ENCODE measurements around the gene PNLIPRP1.

The PNLIPRP1 gene

DNA sequence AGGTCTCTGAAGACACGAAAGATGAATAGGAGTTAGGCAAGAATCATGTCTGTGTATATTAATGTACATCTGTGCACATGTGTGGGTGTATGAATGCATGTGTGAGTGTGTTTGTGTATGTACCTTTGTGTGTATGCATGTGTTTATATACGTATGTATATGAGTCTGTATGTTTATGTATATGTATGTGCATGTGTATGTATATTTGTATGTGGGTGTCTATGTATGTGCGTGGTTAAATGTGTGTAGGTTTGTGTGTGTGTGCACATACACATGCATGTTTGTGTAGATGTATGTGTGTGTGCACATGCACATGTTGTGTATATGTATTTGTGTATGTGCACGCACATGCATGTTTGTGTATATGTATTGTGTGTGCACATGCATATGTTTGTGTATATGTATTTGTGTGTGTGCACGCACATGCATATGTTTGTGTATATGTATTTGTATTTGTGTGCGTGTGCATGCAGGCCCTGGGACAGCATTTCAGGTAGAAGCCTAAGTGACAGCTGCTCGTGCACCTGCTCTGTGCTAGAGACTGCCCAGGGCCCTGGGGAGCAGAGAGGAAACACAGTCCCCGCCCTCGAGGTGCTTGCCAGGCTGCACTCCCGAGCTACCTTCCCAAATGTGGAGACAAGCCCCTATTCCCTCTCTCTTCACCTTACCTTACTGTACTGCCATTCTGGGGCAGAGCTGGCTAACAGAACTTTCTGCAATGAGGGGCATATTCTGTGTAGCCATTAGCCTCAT, 12.1 kb downstream of the PNLIPRP1 start:
- no peak for DNase-seq

DNA sequence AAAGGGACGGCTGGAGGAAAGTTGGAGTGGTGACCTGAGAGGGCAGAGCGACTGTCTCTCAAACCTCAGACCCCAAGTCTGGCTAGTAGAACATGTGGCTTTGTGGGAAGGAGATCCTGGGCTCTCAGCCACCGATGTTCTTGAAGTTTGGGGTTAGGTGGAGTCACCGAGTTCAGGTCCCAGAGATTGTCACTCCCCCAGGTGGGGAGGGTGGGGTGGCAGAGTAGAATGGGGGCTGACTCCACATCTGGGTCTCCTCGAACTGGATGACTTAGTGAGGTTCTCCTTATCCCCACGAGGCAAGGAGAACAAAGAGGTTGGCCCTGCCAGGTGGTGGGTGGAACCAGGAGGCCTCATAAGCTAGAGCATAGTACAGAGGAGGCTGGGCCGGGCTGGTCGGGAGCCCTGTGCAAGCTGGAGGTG, 15.3 kb downstream of the PNLIPRP1 start:
- no peak for DNase-seq

DNA sequence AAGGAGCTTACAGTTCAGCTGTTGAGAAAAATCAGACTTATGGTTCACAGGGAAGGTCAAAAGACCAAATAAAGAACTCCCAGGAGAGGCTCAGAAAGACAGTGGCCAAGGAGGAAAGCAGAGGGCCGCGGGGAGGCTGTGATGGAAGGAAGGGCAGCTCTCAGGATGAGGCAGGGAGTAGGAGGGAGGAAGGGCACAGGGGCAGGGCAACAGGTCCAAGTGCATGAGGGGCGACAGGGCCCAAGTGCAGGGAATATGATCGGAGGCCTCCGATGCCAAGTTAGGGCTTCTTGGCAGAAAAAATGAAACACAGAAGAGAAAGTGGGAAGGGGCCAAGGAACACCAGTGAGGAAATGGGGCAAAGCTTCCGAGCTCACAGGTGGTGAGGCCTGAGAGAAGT, 16.6 kb downstream of the PNLIPRP1 start:
- DNase-seq = no peak

DNA sequence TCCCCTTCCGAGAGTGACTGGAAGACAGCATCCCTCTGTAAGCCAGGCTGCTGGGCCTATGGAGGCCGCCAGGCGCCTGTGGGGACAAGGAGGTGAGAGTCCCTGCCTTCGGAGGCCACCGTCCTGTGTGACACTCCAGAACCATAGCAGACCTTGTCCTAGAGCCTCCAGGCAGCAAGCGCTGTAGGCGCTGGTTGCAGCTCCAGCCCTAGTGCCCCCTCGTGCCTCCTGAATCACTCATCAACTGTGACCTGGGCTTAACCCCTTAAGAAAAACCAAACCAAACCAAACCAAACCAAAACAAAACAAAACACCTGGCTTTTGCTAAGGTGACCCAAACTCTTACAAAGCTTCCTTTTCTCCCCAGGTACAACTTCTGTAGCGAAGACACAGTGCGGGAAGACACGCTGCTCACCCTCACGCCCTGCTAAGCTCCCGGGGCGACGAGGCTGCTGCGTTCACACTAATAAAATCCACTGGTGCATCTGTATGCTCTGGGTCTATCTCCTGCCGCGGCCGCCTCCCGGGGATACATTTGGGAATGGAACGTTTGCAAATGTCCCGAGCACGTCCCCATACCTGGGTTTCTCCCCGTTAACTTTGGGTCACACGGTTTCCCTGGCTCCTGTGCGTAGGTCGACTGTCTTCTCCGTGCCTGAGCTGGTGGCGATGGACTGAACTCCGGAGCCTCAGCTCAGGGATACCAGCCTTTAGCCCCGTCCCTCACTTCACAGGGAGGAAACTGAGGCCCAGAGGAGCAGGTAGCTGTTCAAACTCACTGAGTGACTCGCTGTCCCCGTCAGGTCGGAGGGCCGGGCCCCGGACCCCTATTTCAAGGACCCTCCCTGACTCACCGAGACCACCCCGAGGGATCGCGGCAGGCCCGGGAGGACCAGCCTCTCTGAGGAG, 18.2 kb downstream of the PNLIPRP1 start:
- no peak for DNase-seq

DNA sequence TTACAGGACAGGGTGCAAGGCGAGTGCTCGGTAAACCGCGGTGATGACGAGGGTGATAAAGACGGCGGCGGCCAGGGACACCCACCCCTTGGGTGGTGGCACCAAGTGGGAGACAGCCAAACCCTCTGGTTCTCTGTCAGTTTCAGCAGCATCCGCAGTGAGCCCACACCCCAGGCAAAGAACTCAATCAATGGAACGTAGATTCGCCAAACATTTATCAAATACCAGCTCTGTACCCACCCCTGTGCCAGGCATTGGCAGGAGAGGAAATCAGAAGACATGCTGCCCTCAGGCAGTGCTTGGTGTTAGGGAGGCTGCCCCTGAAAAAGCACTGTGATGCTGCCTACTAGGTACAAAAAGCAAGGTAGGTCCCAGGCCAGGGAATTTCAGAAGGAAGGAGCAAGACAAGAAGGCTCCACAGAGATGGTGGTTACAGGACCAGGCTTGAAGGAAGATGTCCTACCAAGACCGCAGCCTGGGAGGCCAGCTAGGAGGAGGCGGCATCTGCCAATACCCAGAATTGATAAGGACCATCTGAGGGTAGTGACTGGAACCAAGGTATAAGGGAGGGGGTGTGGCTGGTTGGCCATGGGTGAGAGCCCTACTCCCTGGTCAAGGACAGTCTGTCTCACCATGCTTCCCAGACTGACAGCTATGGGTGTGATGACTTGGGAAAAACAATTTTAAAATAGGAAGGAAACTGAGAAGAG, 19.8 kb downstream of the PNLIPRP1 start:
- DNase-seq = no peak

DNA sequence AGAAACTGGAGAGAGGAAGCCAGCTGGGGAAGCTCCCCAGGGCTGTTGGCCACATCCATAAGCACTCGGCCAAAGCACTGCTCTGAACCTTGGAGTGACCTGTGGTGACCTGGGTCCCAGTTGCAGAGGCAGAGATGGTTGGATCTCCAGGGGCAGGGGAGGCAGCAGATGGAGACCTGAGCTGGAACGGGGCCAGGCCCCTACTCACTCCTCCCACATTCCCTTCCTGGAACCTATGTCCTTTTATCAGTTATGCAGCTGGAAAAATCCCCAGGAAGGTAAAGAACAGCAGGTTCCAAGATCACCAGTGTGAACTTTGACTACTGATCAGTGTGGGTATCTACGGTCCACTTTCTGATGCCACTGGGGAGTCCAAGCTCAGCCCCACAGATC, 20.4 kb downstream of the PNLIPRP1 start:
- DNase-seq = no peak

DNA sequence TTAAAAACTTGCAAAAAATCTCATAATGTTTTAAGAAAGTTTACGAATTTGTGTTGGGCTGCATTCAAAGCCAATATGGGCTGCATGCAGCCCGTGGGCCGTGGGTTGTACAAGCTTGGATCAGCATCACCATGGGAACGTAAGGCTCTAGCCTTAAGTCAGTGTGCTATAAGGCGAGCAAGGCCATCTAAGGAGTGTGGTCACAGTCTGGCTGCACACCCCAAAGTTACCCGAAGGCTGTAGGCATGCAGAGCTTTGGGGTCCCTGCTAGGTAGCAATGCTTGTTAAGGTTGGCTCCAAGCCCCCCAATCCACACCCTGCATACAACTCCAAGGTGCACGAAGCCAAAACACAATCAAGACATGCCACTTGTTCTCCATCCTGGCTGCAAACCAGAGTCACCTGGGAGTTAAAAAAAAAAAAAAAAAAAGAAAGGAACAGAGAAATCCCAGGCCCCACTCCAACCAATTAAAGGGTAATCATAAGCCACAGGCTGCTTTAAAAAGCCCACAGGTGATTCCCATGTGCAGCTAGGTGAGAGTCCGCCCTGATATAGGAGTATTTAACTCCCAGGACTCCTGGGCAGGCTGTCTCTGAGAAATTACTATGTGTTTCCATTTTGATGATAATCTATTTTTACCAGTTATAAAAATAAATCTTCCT, 21.5 kb downstream of the PNLIPRP1 start:
- no peak for DNase-seq

DNA sequence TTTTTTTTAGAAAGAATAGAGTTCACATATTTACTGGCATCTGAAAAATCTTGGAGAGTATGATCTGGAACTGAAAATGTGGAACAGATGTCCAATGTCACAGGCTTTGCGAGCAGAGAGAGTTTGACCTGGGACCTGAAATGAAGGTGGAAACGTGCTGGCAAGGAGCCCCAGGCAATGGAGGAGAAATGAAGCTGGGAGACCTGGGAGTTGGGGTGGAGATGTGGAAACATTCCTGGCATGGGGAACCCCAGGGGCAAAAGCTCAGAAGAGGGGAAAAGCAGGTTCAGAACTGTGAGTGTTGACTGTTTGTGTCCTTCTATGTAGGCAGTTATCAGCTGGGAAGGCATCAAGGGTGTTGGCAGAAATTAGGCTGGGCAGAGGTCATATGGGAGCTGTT, 22.7 kb downstream of the PNLIPRP1 start:
- DNase-seq = no peak

DNA sequence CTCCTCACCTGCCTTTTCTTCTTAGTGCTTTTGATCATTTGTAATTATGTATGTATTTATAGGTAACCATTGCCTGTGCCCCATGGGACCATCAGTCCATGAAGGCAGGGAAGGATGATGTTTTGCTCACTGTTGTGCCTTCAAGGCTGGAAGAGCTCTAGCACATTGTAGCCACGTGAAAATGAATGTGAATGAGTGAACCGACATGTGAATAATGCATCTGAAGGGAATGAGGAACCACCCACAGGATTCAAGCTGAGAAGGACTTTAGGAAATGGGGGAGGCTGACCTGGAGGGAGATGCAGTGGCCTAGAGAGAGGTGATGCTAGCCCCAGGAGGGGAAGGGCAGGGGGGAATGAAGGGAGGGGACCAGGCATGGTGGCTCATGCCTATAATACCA, 24.0 kb downstream of the PNLIPRP1 start:
- no peak for DNase-seq

DNA sequence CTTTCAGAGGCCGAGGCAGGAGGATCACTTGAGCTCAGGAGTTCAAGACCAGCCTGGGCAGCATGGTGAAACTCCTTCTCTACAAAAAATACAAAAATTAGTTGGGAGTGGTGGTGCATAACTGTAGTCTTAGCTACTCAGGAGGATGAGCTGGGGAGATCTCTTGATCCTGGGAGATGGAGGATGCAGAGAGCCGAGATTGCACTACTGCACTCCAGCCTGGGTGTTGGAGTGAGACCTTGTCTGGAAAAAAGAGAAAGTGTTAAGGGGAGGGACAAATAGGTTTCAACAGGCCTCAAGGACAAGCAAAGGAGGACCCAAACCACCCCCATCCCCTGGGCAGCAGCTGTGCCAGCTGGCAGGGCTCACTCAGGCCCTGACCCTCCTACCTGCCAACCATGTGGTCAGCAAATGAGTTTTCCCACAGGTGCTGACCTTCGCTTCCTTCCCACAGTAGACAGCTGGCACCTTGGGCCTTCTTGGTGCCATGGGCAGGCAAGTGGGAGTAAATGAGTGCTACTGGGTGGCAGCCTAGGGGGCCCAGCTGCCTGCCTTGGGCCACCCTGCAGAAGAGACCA, 24.5 kb downstream of the PNLIPRP1 start:
- no peak for DNase-seq

DNA sequence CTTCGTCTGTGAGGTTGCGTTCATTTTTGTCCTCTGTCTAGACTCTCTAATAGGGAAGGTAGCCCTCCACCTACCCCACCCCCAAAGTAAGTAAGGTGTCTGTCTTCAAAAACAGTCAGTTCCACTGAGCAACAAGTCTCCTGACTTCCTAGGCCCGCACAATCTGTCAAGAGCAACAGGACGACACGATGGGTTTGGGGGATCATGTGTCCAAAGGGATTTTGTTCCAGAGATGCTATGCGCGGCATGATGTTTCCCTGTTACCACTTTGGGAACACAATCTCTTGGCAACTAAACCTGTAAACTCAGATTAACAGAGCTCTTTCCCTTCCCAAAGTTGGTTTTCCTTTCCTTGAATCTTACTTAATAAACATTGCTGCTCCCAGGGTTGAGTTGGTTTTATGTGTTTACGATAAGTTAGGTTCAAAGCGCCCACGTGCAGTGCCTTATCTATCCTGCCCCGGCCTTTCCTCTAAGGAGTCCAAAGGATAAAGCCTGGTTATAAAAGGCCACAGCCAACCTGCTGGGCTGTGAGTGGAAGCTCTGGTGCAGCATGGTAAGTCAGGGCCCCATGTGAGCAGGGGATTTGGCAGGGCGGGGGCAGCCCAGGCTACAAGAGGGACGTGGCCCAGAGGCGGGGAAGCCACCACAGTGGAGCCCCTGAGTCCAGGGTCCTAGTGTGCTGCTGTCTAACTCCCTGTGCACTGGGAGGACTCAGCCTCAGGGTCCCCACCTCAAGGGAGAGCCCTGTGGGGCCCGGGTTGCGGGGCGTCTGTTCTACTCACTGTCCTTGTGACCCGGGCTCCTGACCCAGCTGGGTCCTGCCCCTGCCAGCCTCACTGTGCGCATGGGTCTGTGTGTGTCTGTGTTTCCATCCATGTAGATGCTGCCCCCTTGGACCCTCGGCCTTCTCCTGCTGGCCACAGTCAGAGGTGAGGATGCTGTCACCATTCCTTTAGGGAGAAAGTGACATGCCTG, 30.0 kb downstream of the PNLIPRP1 start, which contains the start of gene PNLIPRP2:
TSS of gene PNLIPRP2 (plus strand) at position 531 of the 978 bp plus-strand sequence.
- DNase-seq = no peak

DNA sequence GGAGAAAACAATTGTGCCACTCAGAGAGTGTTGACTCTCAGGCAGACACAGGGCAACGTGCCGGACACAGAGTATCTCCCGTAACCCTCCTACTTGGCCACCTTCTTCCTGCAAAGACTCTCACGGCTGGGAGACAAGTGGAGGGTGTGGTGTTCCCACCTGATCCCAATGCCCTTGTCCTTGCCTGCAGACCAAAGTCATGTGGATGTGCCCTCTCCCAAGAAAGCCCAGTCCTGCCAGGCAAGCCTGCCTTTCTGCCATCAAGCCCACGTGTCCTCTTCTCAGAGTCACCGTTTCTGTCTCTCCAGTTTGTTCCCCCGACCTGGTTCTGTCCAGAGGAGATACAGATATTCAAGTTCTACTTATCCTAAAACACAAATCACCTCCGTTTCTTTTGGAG, 30.7 kb downstream of the PNLIPRP1 start:
- DNase-seq = no peak

DNA sequence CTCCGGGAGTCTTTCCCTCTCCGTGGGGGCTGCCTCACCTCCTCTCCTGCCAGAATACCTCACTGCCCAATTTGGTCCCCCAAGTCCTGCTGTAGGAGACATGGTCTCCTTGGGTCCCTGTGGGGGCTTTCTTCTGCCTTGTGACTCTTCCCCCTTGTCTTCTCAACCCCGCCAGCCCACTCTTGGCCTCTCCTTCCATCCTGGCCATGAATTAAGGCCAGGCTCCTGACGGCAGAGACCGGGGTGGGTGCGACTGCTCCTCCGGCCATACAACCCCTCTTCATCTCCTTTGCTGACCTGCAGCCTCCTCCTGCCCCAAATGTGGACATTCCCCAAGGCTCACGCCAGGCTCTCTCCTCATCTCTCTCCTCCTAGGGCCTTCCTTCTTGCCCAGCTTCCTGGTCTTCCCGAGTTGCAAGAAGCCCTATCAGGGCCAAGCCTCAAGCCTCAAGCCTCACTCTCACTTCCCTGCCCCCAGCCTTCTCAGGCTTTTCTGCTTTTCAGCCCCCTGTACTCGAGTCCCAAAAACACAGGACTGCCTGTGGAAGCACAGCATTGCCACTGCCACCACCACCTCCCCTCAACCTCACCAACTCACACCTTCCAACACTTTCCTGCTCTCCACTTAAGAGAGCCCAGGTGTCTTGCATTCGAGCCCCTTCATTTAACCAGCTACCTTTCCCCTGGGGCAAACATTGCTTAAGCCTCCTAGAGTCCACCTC, 31.3 kb downstream of the PNLIPRP1 start:
- no peak for DNase-seq

DNA sequence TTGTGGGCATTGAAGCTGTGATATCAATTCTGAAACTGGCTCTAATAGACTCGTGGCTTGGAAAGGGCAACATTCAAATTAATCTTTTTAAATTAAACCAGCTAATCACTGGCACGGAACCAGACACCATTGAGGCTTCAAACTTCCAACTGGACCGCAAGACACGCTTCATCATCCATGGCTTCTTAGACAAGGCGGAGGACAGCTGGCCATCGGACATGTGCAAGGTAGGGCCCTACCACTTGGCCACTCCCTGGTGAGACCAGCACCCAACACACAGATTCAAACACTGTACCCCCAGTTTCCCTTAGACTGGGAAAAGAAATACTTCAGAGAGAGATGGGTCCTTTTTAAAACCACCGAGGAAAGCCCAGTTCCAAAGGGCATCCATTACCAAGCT, 35.1 kb downstream of the PNLIPRP1 start:
- no peak for DNase-seq

DNA sequence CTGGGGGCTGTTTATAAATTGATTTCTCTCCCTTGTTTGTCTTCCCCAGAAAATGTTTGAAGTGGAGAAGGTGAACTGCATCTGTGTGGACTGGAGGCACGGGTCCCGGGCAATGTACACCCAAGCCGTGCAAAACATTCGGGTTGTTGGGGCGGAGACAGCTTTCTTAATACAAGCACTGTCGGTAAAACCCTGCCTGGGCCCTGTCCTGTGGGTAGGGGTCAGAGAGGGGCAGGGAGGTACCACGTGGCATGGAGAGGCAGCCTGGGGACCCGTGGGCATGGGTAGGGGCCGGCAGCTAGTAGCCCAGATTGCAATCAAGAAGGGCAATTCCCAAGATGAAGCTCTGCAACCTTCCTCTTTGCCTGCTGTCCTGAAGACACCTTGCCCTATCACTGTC, 36.1 kb downstream of the PNLIPRP1 start:
- no peak for DNase-seq

DNA sequence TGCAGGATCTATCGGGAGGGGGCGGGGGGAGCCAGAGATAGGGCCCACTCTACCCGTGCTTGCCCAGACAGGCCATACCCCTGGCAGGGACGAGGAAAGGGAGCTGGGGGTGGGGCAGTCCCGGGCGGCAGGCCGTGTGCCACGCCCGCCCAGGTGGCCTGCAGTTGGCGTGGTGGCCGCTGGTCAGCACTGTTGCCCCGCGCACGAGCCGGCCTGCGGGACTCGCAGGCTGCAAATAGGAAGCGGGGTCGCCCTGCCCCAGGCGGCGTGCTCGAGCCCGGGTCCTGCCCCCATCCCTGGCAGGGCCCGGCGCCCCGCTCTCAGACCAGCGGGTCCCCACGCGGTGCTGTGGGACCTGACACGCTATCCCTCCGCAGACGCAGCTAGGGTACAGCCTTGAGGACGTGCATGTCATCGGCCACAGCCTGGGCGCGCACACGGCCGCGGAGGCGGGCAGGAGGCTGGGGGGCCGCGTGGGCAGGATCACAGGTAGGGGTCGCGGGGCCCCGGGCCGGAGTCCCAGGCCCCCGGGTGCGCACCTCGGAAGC, 36.7 kb downstream of the PNLIPRP1 start:
- DNase-seq = no peak

DNA sequence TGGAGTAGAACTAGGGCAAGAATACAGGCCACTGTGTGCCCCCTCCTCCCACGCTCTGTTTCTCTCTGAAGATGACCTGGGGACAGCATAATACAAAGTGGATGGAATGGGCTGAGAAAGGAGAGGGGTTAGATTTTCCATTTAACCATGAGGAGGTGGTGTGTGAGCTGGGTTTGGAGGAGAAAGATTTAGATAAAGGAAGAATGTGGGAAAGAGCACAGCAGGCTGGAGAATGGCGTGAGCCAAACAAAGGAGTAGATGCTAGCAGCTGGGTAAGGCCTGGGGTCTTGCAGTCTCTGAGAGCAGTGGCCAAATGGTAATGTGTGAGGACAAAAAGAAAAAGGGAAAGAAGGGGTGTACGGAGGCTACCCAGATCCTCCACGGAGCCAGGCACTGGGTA, 38.6 kb downstream of the PNLIPRP1 start:
- DNase-seq = no peak

DNA sequence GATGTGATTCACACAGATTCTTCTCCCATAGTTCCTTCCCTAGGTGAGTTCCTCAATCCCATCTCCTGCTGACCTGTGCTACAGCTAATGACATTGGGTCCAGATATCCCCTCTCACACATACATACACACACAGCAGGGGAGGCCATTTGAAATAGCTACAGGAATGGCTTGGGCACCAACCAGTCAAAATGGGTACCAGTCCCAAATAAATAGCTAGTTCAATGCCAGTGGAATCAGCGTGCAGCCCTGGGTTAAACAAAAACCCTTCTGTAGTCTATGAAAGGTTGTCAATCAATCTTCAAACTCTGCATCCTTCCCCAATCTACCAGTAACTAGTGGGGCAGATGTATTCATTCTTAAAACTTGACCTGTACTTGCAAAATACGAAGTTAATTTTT, 39.3 kb downstream of the PNLIPRP1 start:
- no peak for DNase-seq

DNA sequence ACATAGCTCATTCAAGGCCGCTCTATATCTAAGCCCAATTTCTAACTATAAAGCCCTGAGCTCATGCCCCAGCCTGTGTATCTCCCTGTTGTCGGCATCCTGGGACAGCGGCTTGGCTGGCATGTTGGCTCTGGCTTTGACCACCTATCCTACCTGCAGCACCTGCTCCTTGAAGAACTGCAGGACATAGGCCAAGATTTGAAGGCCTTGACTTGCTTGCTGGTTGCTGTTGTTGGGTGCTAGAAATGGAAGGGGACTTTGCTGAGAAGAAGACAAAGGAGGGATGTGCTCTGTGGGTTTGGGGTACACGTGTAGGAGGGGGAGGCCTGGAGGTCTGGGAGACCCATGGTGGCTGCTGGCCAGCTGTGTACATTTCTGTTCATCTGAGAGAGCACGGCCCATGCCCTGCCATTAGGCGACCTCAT, 41.1 kb downstream of the PNLIPRP1 start:
- DNase-seq = no peak

DNA sequence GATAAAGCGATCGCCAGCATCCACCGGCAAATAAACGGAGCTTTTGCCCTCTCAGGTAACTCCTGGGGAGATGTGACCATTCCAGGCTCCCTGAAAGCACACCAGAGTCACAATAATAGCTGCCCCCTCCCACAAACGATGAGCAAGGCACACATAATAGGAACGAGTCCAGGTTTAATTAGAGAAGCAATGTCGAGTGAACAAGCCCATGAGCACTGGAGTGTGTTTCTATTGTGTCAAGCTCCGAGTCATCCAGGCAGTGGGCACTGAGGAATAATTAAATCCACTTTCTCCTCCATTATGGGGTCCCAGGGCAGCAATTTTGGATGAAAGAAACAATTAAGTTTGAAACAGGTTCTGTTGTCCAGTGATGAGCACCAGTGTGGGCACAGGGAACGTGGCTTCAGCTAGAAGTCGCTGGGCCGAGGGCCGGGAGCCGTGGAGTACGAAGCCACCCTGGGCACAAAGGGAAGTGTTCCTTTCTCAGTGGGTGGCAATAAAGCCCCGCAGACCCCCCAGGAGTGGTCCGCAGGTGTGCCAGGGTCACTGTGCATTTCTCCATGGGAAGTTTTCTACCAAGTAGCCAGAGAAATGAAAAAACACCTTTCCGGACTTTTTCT, 41.9 kb downstream of the PNLIPRP1 start:
- DNase-seq = no peak
